Endothelial cell (in vitro differentiated cells): ENCODE measurements around the gene HIVEP3. TPM values are rescaled to one million over a fixed set of nuclear protein-coding genes. Genes with fewer than 3 reads are reported as not detected.

Experiments
- DNase-seq: peaks from one replicate; pipeline ENCODE4 v3.0.0; 2021; ENCODE audit warnings: low spot score
- H3K27ac Mint-ChIP-seq: one replicate; pipeline ENCODE4 v1.8.0; 2021; ENCODE audit warnings: mixed read lengths, inconsistent platforms; ENCODE audit not compliant: unreplicated experiment
- H3K27me3 Mint-ChIP-seq: one replicate; pipeline ENCODE4 v1.8.0; 2021; ENCODE audit warnings: mild to moderate bottlenecking, moderate library complexity, mixed read lengths, inconsistent platforms; ENCODE audit not compliant: unreplicated experiment
- H3K36me3 Mint-ChIP-seq: one replicate; pipeline ENCODE4 v1.8.0; 2021; ENCODE audit warnings: mild to moderate bottlenecking, low read depth, mixed read lengths, inconsistent platforms; ENCODE audit not compliant: unreplicated experiment
- H3K4me1 Mint-ChIP-seq: one replicate; pipeline ENCODE4 v1.8.0; 2021; ENCODE audit warnings: mild to moderate bottlenecking, mixed read lengths, inconsistent platforms; ENCODE audit not compliant: unreplicated experiment
- H3K4me3 Mint-ChIP-seq: one replicate; pipeline ENCODE4 v1.8.0; 2021; ENCODE audit warnings: mild to moderate bottlenecking, mixed read lengths, inconsistent platforms; ENCODE audit not compliant: unreplicated experiment
- H3K9me3 Mint-ChIP-seq: one replicate; pipeline ENCODE4 v1.8.0; 2021; ENCODE audit warnings: mixed read lengths, inconsistent platforms; ENCODE audit not compliant: unreplicated experiment
- CTCF ChIP-seq: fragments of 200-600 bp; sonication (generic); IDR thresholded peaks from one replicate; pipeline ENCODE4 v1.5.0; 2021; ENCODE audit warnings: antibody characterized with exemption; ENCODE audit not compliant: unreplicated experiment
- total RNA-seq: library from RNA; stranded (reverse); fragmentation: NEBNext Ultra II Directional; extraction: Animal tissue kit (Norgen Biotek cat#: 25700); gene quantifications from one replicate; pipeline ENCODE4 v1.2.1, GENCODE V29; 2021; ENCODE audit not compliant: unreplicated experiment

The HIVEP3 gene
- total RNA-seq, 1 donor from 2014 or later, result 8.9 TPM

GRCh38 chr1:41779360-41779759 is 139.4 kb downstream of the HIVEP3 start:
- H3K27ac Mint-ChIP-seq, result no peak overlapping the region
- DNase-seq, result no peak

GRCh38 chr1:41777695-41778094 is 141.0 kb downstream of the HIVEP3 start:
- TF ChIP-seq CTCF, result no peak
- H3K4me3 Mint-ChIP-seq, result no peak overlapping the region
- H3K27ac Mint-ChIP-seq, result no peak overlapping the region
- peaks cover 7% of the 10 kb centered on the region for H3K4me1 Mint-ChIP-seq
- H3K9me3 Mint-ChIP-seq, result no peaks in the 10 kb centered on the region
- no peaks in the 10 kb centered on the region for H3K36me3 Mint-ChIP-seq
- H3K27me3 Mint-ChIP-seq, result peaks cover under 1% of the 10 kb centered on the region
- DNase-seq, result no peak

More at GRCh38 chr1:41779360-41779759, 139.4 kb downstream of the HIVEP3 start:
- H3K4me3 Mint-ChIP-seq, result no peak overlapping the region
- TF ChIP-seq CTCF, result no peak
- peaks cover 1% of the 10 kb centered on the region for H3K27me3 Mint-ChIP-seq
- no peaks in the 10 kb centered on the region for H3K9me3 Mint-ChIP-seq
- peaks cover 4% of the 10 kb centered on the region for H3K36me3 Mint-ChIP-seq
- H3K4me1 Mint-ChIP-seq, result peaks cover 7% of the 10 kb centered on the region

- Mint-ChIP-seq H3K27ac (no peak overlapping the region), H3K9me3 (no peaks in the 10 kb centered on the region), H3K4me3 (no peak overlapping the region), H3K27me3 (no peaks in the 10 kb centered on the region), H3K4me1 (peaks cover 7% of the 10 kb centered on the region), H3K36me3 (no peaks in the 10 kb centered on the region)
- no peak for TF ChIP-seq CTCF
- no peak for DNase-seq
Observed at GRCh38 chr1:41776891-41777441, 141.8 kb downstream of the HIVEP3 start.

GRCh38 chr1:41775956-41776585 is 142.7 kb downstream of the HIVEP3 start:
- H3K27me3 Mint-ChIP-seq, result no peaks in the 10 kb centered on the region
- peaks cover 7% of the 10 kb centered on the region for H3K4me1 Mint-ChIP-seq
- no peak overlapping the region for H3K4me3 Mint-ChIP-seq
- no peaks in the 10 kb centered on the region for H3K36me3 Mint-ChIP-seq
- no peak for TF ChIP-seq CTCF
- no peaks in the 10 kb centered on the region for H3K9me3 Mint-ChIP-seq
- no peak overlapping the region for H3K27ac Mint-ChIP-seq
- DNase-seq, result no peak

GRCh38 chr1:41774471-41774990 is 144.2 kb downstream of the HIVEP3 start:
- Mint-ChIP-seq H3K27me3 (no peaks in the 10 kb centered on the region), H3K4me3 (no peak overlapping the region), H3K9me3 (no peaks in the 10 kb centered on the region), H3K36me3 (no peaks in the 10 kb centered on the region), H3K27ac (no peak overlapping the region), H3K4me1 (peaks cover 7% of the 10 kb centered on the region)
- DNase-seq, result no peak
- no peak for TF ChIP-seq CTCF
